Skin of body (tissue), 2 donors: ENCODE measurements around the gene NOTCH3. TPM values are rescaled to one million over a fixed set of nuclear protein-coding genes. Genes with fewer than 3 reads are reported as not detected.

Source experiments
- DNase-seq: peaks from one replicate; lab custom pipeline; 2025; lab: John Stamatoyannopoulos, UW
- total RNA-seq: library from RNA; depleted of rRNA; stranded (reverse); fragments of >200 nt; gene quantifications from one replicate; pipeline ENCODE4 v1.2.3, GENCODE V29; 2014

NOTCH3 gene
- total RNA-seq, 1 donor from 2014 or later, result 69.0 TPM

GRCh38 chr19:15236886-15237285 is 36.1 kb upstream of the NOTCH3 start:
- no peak for DNase-seq

- no peak for DNase-seq
Measured at GRCh38 chr19:15235781-15236180, 35.0 kb upstream of the NOTCH3 start.

GRCh38 chr19:15234431-15235130 is 33.8 kb upstream of the NOTCH3 start:
- no peak for DNase-seq

GRCh38 chr19:15231271-15231670 is 30.5 kb upstream of the NOTCH3 start:
- no peak for DNase-seq

- DNase-seq, result no peak
Measured at GRCh38 chr19:15227261-15227660, 26.5 kb upstream of the NOTCH3 start.

GRCh38 chr19:15225760-15226159 is 25.0 kb upstream of the NOTCH3 start:
- no peak for DNase-seq

GRCh38 chr19:15223649-15224361 is 23.0 kb upstream of the NOTCH3 start:
- DNase-seq, result no peak

GRCh38 chr19:15222738-15223648 is 22.2 kb upstream of the NOTCH3 start:
- DNase-seq, result peak; percentile 95

- peak; percentile 36 for DNase-seq
Measured at GRCh38 chr19:15220833-15221232, 20.0 kb upstream of the NOTCH3 start.

- no peak for DNase-seq
Measured at GRCh38 chr19:15218501-15218900, 17.7 kb upstream of the NOTCH3 start.

GRCh38 chr19:15216363-15216762 is 15.6 kb upstream of the NOTCH3 start:
- no peak for DNase-seq

- DNase-seq, result no peak
Measured at GRCh38 chr19:15213715-15214381, 13.1 kb upstream of the NOTCH3 start.

GRCh38 chr19:15212711-15213110 is 11.9 kb upstream of the NOTCH3 start:
- no peak for DNase-seq

GRCh38 chr19:15210323-15210781 is 9.6 kb upstream of the NOTCH3 start:
- DNase-seq, result no peak

- DNase-seq, result no peak
Measured at GRCh38 chr19:15201374-15202023, 704 bp upstream of the NOTCH3 start.

GRCh38 chr19:15199661-15200552 is 888 bp downstream of the NOTCH3 start:
- peak; percentile 35 for DNase-seq

GRCh38 chr19:15198951-15199660 is 1.7 kb downstream of the NOTCH3 start:
- DNase-seq, result no peak

GRCh38 chr19:15197942-15198341 is 2.9 kb downstream of the NOTCH3 start:
- no peak for DNase-seq
